WTC11 (cell line): ENCODE measurements around the gene WDPCP.

Experiments
- CTCF ChIP-seq: fragments of 200-600 bp; IDR thresholded peaks from 2 replicates; pipeline ENCODE4 v1.8.0; 2022; ENCODE audit warnings: antibody characterized with exemption
- IRF1 ChIP-seq: sonication (generic); formaldehyde crosslinking; IDR thresholded peaks from 2 replicates; pipeline ENCODE4 v1.8.0; 2023; ENCODE audit warnings: missing genetic modification reagents
- ZNF121 ChIP-seq: sonication (generic); formaldehyde crosslinking; IDR thresholded peaks from 2 replicates; pipeline ENCODE4 v1.8.0; 2023; ENCODE audit warnings: missing genetic modification reagents

GRCh38 chr2:63494100-63494499, 94.2 kb downstream of the WDPCP start:
- TF ChIP-seq CTCF = no peak
- TF ChIP-seq ZNF121 (CRISPR knock-in tag) = no peak
- TF ChIP-seq IRF1 (CRISPR knock-in tag) = no peak
